ENCODE data around the gene PPM1H.

The PPM1H gene

GRCh38 chr12:62694632-62695031, 240.3 kb downstream of the PPM1H start:
- Histone ChIP-seq H3K9me3 (ENCODE audit: insufficient read depth, low read depth, low read length) (no peaks in the 10 kb centered on the region), H3K36me3 (ENCODE audit: insufficient read depth, low read depth, low read length) (peaks cover 15% of the 10 kb centered on the region), H3K4me3 (ENCODE audit: low read length) (no peak overlapping the region), H3K9ac (ENCODE audit: low read depth, low read length) (no peak overlapping the region), H3K27ac (ENCODE audit: low read length) (no peak overlapping the region), H3K27me3 (ENCODE audit: insufficient read depth, low read length) (no peaks in the 10 kb centered on the region), H3K4me1 (ENCODE audit: insufficient read depth, low read length) (no peaks in the 10 kb centered on the region)

DNA sequence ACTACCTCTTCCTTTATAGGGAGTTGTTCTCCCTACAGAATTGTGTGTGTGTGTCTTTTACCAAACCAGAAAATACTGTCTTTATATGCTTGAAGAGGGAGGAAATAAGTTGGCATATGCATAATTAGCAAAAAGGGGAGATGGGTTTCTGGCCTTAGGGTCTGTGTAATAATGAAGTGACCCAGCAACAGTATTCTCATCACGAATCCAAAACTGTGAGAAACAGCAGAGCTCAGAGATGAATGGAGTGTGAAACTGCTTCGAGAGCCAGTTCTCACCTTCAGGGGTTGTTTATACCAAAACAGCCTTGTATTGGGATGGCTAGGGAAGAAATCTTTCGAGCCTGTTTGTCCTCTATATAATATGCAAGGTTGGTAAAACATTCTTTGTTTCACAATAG, 240.8 kb downstream of the PPM1H start:
- Histone ChIP-seq H3K27me3 (ENCODE audit: insufficient read depth, low read length) (no peaks in the 10 kb centered on the region), H3K9ac (ENCODE audit: low read depth, low read length) (no peak overlapping the region; the same call in 1 of the 2 replicates), H3K4me1 (ENCODE audit: insufficient read depth, low read length) (no peaks in the 10 kb centered on the region), H3K27ac (ENCODE audit: low read length) (no peak overlapping the region), H3K9me3 (ENCODE audit: insufficient read depth, low read depth, low read length) (no peaks in the 10 kb centered on the region), H3K4me3 (ENCODE audit: low read length) (no peak overlapping the region), H3K36me3 (ENCODE audit: insufficient read depth, low read depth, low read length) (peaks cover 20% of the 10 kb centered on the region)

DNA sequence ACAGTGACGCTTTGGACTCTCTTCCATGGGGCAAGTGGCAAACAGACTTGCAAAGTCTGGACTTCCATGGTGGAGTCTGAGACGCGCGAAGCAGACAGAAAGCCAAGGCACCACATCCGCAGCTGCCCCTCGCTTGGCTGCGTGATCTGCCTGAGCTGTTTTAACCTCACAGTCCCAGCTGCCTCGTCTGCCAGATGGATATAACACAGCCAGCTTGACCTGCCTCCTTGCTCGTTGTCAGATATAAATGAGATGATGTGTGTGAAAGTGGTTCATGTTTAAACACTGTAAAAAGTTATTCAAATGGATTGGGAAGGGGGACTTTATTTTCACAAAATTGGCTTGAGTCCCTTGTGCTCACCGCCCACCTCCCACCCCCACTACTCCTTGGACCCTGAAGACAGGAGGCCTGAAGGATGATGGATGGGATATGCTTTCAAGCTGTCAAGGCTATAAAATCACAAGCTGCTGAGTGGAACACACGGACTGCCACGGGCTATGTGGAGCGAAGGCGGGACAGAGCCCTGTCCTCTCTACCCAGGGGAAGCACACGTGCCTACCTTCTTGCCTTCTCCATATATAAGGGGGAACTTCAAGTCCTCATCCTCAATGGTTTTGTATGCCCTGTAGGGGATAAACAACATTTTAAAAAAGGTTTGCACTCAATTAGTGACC, 241.4 kb downstream of the PPM1H start:
- Histone ChIP-seq H3K27ac (ENCODE audit: low read length) (no peak overlapping the region), H3K9ac (ENCODE audit: low read depth, low read length) (no peak overlapping the region; the same call in 1 of the 2 replicates), H3K27me3 (ENCODE audit: insufficient read depth, low read length) (no peaks in the 10 kb centered on the region), H3K4me3 (ENCODE audit: low read length) (no peak overlapping the region), H3K4me1 (ENCODE audit: insufficient read depth, low read length) (no peaks in the 10 kb centered on the region), H3K9me3 (ENCODE audit: insufficient read depth, low read depth, low read length) (no peaks in the 10 kb centered on the region), H3K36me3 (ENCODE audit: insufficient read depth, low read depth, low read length) (peaks cover 23% of the 10 kb centered on the region)

- Histone ChIP-seq H3K9ac (ENCODE audit: low read depth, low read length) (no peak overlapping the region), H3K27me3 (ENCODE audit: insufficient read depth, low read length) (no peaks in the 10 kb centered on the region), H3K4me1 (ENCODE audit: insufficient read depth, low read length) (no peaks in the 10 kb centered on the region), H3K9me3 (ENCODE audit: insufficient read depth, low read depth, low read length) (no peaks in the 10 kb centered on the region), H3K36me3 (ENCODE audit: insufficient read depth, low read depth, low read length) (peaks cover 23% of the 10 kb centered on the region), H3K27ac (ENCODE audit: low read length) (no peak overlapping the region), H3K4me3 (ENCODE audit: low read length) (no peak overlapping the region)
Observed at GRCh38 chr12:62692884-62693283, 242.1 kb downstream of the PPM1H start.

DNA sequence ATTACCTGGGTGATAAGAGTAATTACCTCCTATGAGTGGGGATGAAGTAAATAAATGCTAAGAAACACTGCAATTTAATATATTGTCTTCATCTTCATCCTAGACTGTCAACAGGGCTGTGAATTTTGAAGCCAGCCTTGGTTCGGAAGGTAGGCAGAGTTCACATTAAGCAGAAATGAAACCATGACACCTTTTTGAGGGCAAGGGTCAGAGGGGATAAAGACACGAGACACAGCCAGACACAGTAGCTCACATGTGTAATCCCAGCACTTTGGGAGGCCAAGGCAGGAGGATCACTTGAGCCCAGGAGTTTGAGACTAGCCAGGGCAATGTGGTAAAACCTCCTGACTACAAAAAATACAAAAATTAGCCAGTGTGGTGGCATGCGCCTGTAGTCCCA, 243.6 kb downstream of the PPM1H start:
- Histone ChIP-seq H3K27ac (ENCODE audit: low read length) (no peak overlapping the region), H3K4me1 (ENCODE audit: insufficient read depth, low read length) (peaks cover under 1% of the 10 kb centered on the region; the same call in 1 of the 2 replicates), H3K9me3 (ENCODE audit: insufficient read depth, low read depth, low read length) (no peaks in the 10 kb centered on the region), H3K27me3 (ENCODE audit: insufficient read depth, low read length) (no peaks in the 10 kb centered on the region), H3K36me3 (ENCODE audit: insufficient read depth, low read depth, low read length) (peaks cover 23% of the 10 kb centered on the region), H3K9ac (ENCODE audit: low read depth, low read length) (no peak overlapping the region), H3K4me3 (ENCODE audit: low read length) (no peak overlapping the region)

- Histone ChIP-seq H3K4me3 (ENCODE audit: low read length) (no peak overlapping the region), H3K36me3 (ENCODE audit: insufficient read depth, low read depth, low read length) (peaks cover 23% of the 10 kb centered on the region), H3K27me3 (ENCODE audit: insufficient read depth, low read length) (no peaks in the 10 kb centered on the region), H3K9me3 (ENCODE audit: insufficient read depth, low read depth, low read length) (no peaks in the 10 kb centered on the region), H3K27ac (ENCODE audit: low read length) (no peak overlapping the region), H3K9ac (ENCODE audit: low read depth, low read length) (no peak overlapping the region), H3K4me1 (ENCODE audit: insufficient read depth, low read length) (peaks cover 17% of the 10 kb centered on the region)
Observed at GRCh38 chr12:62689042-62689839, 245.7 kb downstream of the PPM1H start.

- Histone ChIP-seq H3K27me3 (ENCODE audit: insufficient read depth, low read length) (no peaks in the 10 kb centered on the region), H3K4me1 (ENCODE audit: insufficient read depth, low read length) (peaks cover 27% of the 10 kb centered on the region), H3K36me3 (ENCODE audit: insufficient read depth, low read depth, low read length) (peaks cover 8% of the 10 kb centered on the region), H3K4me3 (ENCODE audit: low read length) (no peak overlapping the region), H3K9me3 (ENCODE audit: insufficient read depth, low read depth, low read length) (no peaks in the 10 kb centered on the region), H3K27ac (ENCODE audit: low read length) (no peak overlapping the region), H3K9ac (ENCODE audit: low read depth, low read length) (no peak overlapping the region)
Observed at GRCh38 chr12:62686938-62687337, 248.0 kb downstream of the PPM1H start.

DNA sequence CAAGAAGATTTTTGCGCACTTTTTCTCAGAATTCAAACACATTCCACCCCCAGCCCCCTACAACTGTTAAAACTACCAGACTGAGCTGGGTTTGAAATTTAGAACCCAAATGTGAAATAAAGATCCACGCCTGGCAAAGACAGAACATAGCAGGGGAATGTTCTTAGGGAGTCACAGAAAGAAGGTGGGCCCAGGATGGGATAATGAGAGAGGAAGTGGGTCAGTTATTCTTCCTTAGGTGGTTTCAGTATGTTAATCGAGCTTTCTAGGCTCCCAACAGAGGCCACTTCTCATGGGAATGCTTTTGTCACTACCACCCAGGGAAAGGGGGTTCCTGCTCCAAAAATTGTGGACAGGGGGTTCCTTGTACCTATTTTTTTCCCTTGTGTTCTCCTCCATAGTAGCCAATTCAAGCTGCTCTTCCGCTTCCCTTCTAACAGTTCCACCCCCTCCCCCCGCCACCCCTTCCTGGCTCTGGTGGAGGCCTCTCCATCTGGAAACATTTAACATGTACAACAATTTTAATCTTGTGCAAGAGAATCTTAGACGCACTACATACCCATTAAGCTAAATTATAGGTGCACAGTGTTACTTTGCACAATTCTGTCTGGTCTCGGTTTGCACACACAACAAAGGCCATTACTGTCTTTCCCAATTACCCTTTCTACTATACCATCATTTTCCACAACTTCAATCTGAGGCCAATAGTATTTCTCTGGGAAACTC, 250.2 kb downstream of the PPM1H start:
- peak overlapping the region; percentile 34 for H3K27ac ChIP-seq (ENCODE audit: low read length)
- no peaks in the 10 kb centered on the region for H3K27me3 ChIP-seq (ENCODE audit: insufficient read depth, low read length)
- H3K4me3 ChIP-seq (ENCODE audit: low read length) = peak overlapping the region; percentile 8; the same call in 1 of the 2 replicates
- peak overlapping the region; percentile 4; the same call in 1 of the 2 replicates for H3K9ac ChIP-seq (ENCODE audit: low read depth, low read length)
- peaks cover 8% of the 10 kb centered on the region; the same call in 1 of the 2 replicates for H3K36me3 ChIP-seq (ENCODE audit: insufficient read depth, low read depth, low read length)
- H3K9me3 ChIP-seq (ENCODE audit: insufficient read depth, low read depth, low read length) = no peaks in the 10 kb centered on the region
- peaks cover 27% of the 10 kb centered on the region for H3K4me1 ChIP-seq (ENCODE audit: insufficient read depth, low read length)

GRCh38 chr12:62683776-62684569, 251.0 kb downstream of the PPM1H start:
- Histone ChIP-seq H3K27ac (ENCODE audit: low read length) (peak overlapping the region; percentile 2), H3K4me3 (ENCODE audit: low read length) (no peak overlapping the region; the same call in 1 of the 2 replicates), H3K27me3 (ENCODE audit: insufficient read depth, low read length) (no peaks in the 10 kb centered on the region), H3K9ac (ENCODE audit: low read depth, low read length) (peak overlapping the region; percentile 10; the same call in 1 of the 2 replicates), H3K9me3 (ENCODE audit: insufficient read depth, low read depth, low read length) (no peaks in the 10 kb centered on the region), H3K36me3 (ENCODE audit: insufficient read depth, low read depth, low read length) (0 out of 2 replicates have a peak, but pooled peaks cover 2% of the 10 kb centered on the region), H3K4me1 (ENCODE audit: insufficient read depth, low read length) (peaks cover 27% of the 10 kb centered on the region)

- Histone ChIP-seq H3K4me3 (ENCODE audit: low read length) (no peak overlapping the region), H3K36me3 (ENCODE audit: insufficient read depth, low read depth, low read length) (0 out of 2 replicates have a peak, but pooled peaks cover 8% of the 10 kb centered on the region), H3K27ac (ENCODE audit: low read length) (no peak overlapping the region), H3K9me3 (ENCODE audit: insufficient read depth, low read depth, low read length) (peaks cover 11% of the 10 kb centered on the region; the same call in 1 of the 2 replicates), H3K27me3 (ENCODE audit: insufficient read depth, low read length) (no peaks in the 10 kb centered on the region), H3K9ac (ENCODE audit: low read depth, low read length) (no peak overlapping the region), H3K4me1 (ENCODE audit: insufficient read depth, low read length) (peaks cover 26% of the 10 kb centered on the region)
Observed at GRCh38 chr12:62681306-62681705, 253.6 kb downstream of the PPM1H start.

GRCh38 chr12:62679608-62680007, 255.3 kb downstream of the PPM1H start:
- H3K27me3 ChIP-seq (ENCODE audit: insufficient read depth, low read length) = no peaks in the 10 kb centered on the region
- no peak overlapping the region for H3K27ac ChIP-seq (ENCODE audit: low read length)
- H3K9ac ChIP-seq (ENCODE audit: low read depth, low read length) = no peak overlapping the region
- peaks cover 13% of the 10 kb centered on the region for H3K4me1 ChIP-seq (ENCODE audit: insufficient read depth, low read length)
- H3K36me3 ChIP-seq (ENCODE audit: insufficient read depth, low read depth, low read length) = 0 out of 2 replicates have a peak, but pooled peaks cover 11% of the 10 kb centered on the region
- H3K9me3 ChIP-seq (ENCODE audit: insufficient read depth, low read depth, low read length) = peaks cover 13% of the 10 kb centered on the region; the same call in 1 of the 2 replicates
- no peak overlapping the region for H3K4me3 ChIP-seq (ENCODE audit: low read length)
